ENCODE data around the gene CDK2.
"Not testable (repeated sequence)": the region's sequence is repeated elsewhere in the genome, so short reads cannot be mapped to it uniquely, and the experiment has no call there.

CDK2 gene

GRCh38 chr12:55985341-55985740 lies 18.7 kb downstream of the CDK2 start:
- DNase-seq (no peak), ATAC-seq (no peak)
- H3K27ac Mint-ChIP-seq = peak overlapping the region in 1 of 2 donors; percentile 38
- no peak overlapping the region for H3K4me3 Mint-ChIP-seq
- no peaks in the 10 kb centered on the region for H3K4me1 Mint-ChIP-seq
- no peaks in the 10 kb centered on the region for H3K27me3 Mint-ChIP-seq
- no peaks in the 10 kb centered on the region for H3K9me3 Mint-ChIP-seq

GRCh38 chr12:55985976-55986375 lies 19.3 kb downstream of the CDK2 start:
- not testable (repeated sequence) for DNase-seq, H3K4me3 Mint-ChIP-seq, H3K4me1 Mint-ChIP-seq, H3K9me3 Mint-ChIP-seq, H3K27ac Mint-ChIP-seq, H3K27me3 Mint-ChIP-seq, ATAC-seq

- ATAC-seq = no peak
- no peaks in the 10 kb centered on the region for H3K27me3 Mint-ChIP-seq
- no peak for DNase-seq
- H3K27ac Mint-ChIP-seq = no peak overlapping the region
- no peak overlapping the region for H3K4me3 Mint-ChIP-seq
- H3K4me1 Mint-ChIP-seq = peaks cover 4% of the 10 kb centered on the region
- no peaks in the 10 kb centered on the region for H3K9me3 Mint-ChIP-seq
These were observed 24.5 kb downstream of the CDK2 start for GRCh38 chr12:55991110-55991509.

- no peak overlapping the region for H3K27ac Mint-ChIP-seq
- peaks cover 26% of the 10 kb centered on the region for H3K4me1 Mint-ChIP-seq
- H3K9me3 Mint-ChIP-seq = no peaks in the 10 kb centered on the region
- no peak for DNase-seq
- no peak overlapping the region for H3K4me3 Mint-ChIP-seq
- no peak for ATAC-seq
- peaks cover 15% of the 10 kb centered on the region for H3K27me3 Mint-ChIP-seq
These were observed 26.7 kb downstream of the CDK2 start for GRCh38 chr12:55993230-55993853.

GRCh38 chr12:55995366-55995765 lies 28.7 kb downstream of the CDK2 start:
- ATAC-seq (no peak), DNase-seq (no peak)
- Mint-ChIP-seq H3K9me3 (no peaks in the 10 kb centered on the region), H3K4me1 (peaks cover 39% of the 10 kb centered on the region), H3K4me3 (no peak overlapping the region), H3K27me3 (peaks cover 15% of the 10 kb centered on the region), H3K27ac (no peak overlapping the region)

- peak; percentile 55 to 66 for DNase-seq
- Mint-ChIP-seq H3K27me3 (peaks cover 15% of the 10 kb centered on the region), H3K4me3 (peak overlapping the region; percentile 91 to 94), H3K4me1 (peaks cover 39% of the 10 kb centered on the region), H3K27ac (peak overlapping the region in 1 of 2 donors; percentile 27), H3K9me3 (no peaks in the 10 kb centered on the region)
- peak; percentile 62 for ATAC-seq
These were observed 29.6 kb downstream of the CDK2 start for GRCh38 chr12:55996201-55996714.

- DNase-seq (peak; percentile 41 to 69), ATAC-seq (peak; percentile 90)
- peaks cover 39% of the 10 kb centered on the region for H3K4me1 Mint-ChIP-seq
- H3K4me3 Mint-ChIP-seq = peak within 1 kb of the TSS; percentile 91 to 94
- peak within 1 kb of the TSS in 1 of 2 donors; percentile 50 for H3K27ac Mint-ChIP-seq
- peaks cover 15% of the 10 kb centered on the region for H3K27me3 Mint-ChIP-seq
- no peaks in the 10 kb centered on the region for H3K9me3 Mint-ChIP-seq
These were observed 30.3 kb downstream of the CDK2 start, which contains the start of gene SUOX for GRCh38 chr12:55996715-55997534. Gene SUOX, plus strand, starts transcription at chr12:55997276. Its CDS starts 4,946 bp downstream, at chr12:56002222.

GRCh38 chr12:55997535-55997859 lies 30.9 kb downstream of the CDK2 start:
- H3K27me3 Mint-ChIP-seq = peaks cover 15% of the 10 kb centered on the region
- peak; percentile 40 for ATAC-seq
- peak overlapping the region; percentile 91 to 94 for H3K4me3 Mint-ChIP-seq
- H3K9me3 Mint-ChIP-seq = no peaks in the 10 kb centered on the region
- peak overlapping the region in 1 of 2 donors; percentile 50 for H3K27ac Mint-ChIP-seq
- peaks cover 39% of the 10 kb centered on the region for H3K4me1 Mint-ChIP-seq
- no peak for DNase-seq

GRCh38 chr12:55999522-55999921 lies 32.9 kb downstream of the CDK2 start:
- peaks cover 45% of the 10 kb centered on the region for H3K4me1 Mint-ChIP-seq
- H3K9me3 Mint-ChIP-seq, ATAC-seq, DNase-seq, H3K27ac Mint-ChIP-seq, H3K4me3 Mint-ChIP-seq: not testable (repeated sequence)
- H3K27me3 Mint-ChIP-seq = peaks cover 15% of the 10 kb centered on the region

- H3K4me1 Mint-ChIP-seq = peaks cover 46% of the 10 kb centered on the region
- not testable (repeated sequence) for H3K27ac Mint-ChIP-seq, H3K9me3 Mint-ChIP-seq, ATAC-seq, DNase-seq, H3K4me3 Mint-ChIP-seq
- H3K27me3 Mint-ChIP-seq = peaks cover 15% of the 10 kb centered on the region
These were observed 33.4 kb downstream of the CDK2 start for GRCh38 chr12:55999999-56000540.

GRCh38 chr12:56001487-56002100 lies 35.0 kb downstream of the CDK2 start:
- Mint-ChIP-seq H3K9me3 (no peaks in the 10 kb centered on the region), H3K4me3 (no peak overlapping the region), H3K27me3 (peaks cover 15% of the 10 kb centered on the region), H3K27ac (no peak overlapping the region), H3K4me1 (peaks cover 38% of the 10 kb centered on the region)
- ATAC-seq (no peak), DNase-seq (no peak)

GRCh38 chr12:56003376-56003775 lies 36.7 kb downstream of the CDK2 start:
- H3K27me3 Mint-ChIP-seq, DNase-seq, ATAC-seq, H3K27ac Mint-ChIP-seq, H3K4me3 Mint-ChIP-seq, H3K9me3 Mint-ChIP-seq: not testable (repeated sequence)
- H3K4me1 Mint-ChIP-seq = peaks cover 34% of the 10 kb centered on the region

- ATAC-seq (no peak), DNase-seq (no peak)
- Mint-ChIP-seq H3K9me3 (no peaks in the 10 kb centered on the region), H3K27ac (peak overlapping the region in 1 of 2 donors; percentile 7), H3K4me3 (no peak overlapping the region), H3K27me3 (no peaks in the 10 kb centered on the region), H3K4me1 (peaks cover 37% of the 10 kb centered on the region)
These were observed 37.6 kb downstream of the CDK2 start for GRCh38 chr12:56004211-56004610.

GRCh38 chr12:56007564-56008559 lies 41.2 kb downstream of the CDK2 start:
- DNase-seq (peak; percentile 62 to 63), ATAC-seq (peak; percentile 81)
- no peaks in the 10 kb centered on the region for H3K27me3 Mint-ChIP-seq
- H3K4me1 Mint-ChIP-seq = peaks cover 57% of the 10 kb centered on the region
- no peaks in the 10 kb centered on the region for H3K9me3 Mint-ChIP-seq
- H3K4me3 Mint-ChIP-seq = peak overlapping the region; percentile 84 to 98
- peak overlapping the region; percentile 83 to 84 for H3K27ac Mint-ChIP-seq

Data from stimulated activated naive CD8-positive, alpha-beta T cell treated with anti-CD3 and anti-CD28 coated beads, Interleukin-15, amount 100 ng/mL, for 72 hours (primary cell).